HEK293T (cell line): ENCODE data around the gene WDR64.
A peak's percentile ranks its signal among the peaks of the same experiment; 100 is the strongest.

Source experiments
- CTCF ChIA-PET: fragments of 350-600 bp; formaldehyde crosslinking; extraction: SDS; loops from one replicate; lab custom pipeline; 2021; ENCODE audit warnings: antibody characterized with exemption, inconsistent platforms; lab: Yijun Ruan, JAX
- POLR2A ChIA-PET: fragments of 350-600 bp; formaldehyde crosslinking; extraction: SDS; loops from one replicate; lab custom pipeline; 2020; ENCODE audit warnings: antibody characterized with exemption, inconsistent platforms; lab: Yijun Ruan, JAX
- DNase-seq: peaks from one replicate; pipeline ENCODE4 v3.0.0; 2012; ENCODE audit warnings: mixed read lengths; ENCODE audit errors: extremely low spot score
- ARNT ChIP-seq: fragments of 450-650 bp; IDR thresholded peaks from 2 replicates; pipeline ENCODE4 v1.6.1; 2017; ENCODE audit warnings: mild to moderate bottlenecking
- BHLHE40 ChIP-seq: fragments of 450-650 bp; IDR thresholded peaks from 2 replicates; pipeline ENCODE4 v1.6.1; 2016; ENCODE audit warnings: mild to moderate bottlenecking, moderate library complexity, borderline replicate concordance
- CTBP1 ChIP-seq: fragments of 450-650 bp; IDR thresholded peaks from 2 replicates; pipeline ENCODE4 v1.6.1; 2016; ENCODE audit warnings: borderline replicate concordance
- ELF4 ChIP-seq: fragments of 450-650 bp; IDR thresholded peaks from 2 replicates; pipeline ENCODE4 v1.6.1; 2017; ENCODE audit warnings: antibody characterized with exemption
- FOXA1 ChIP-seq: fragments of 450-650 bp; IDR thresholded peaks from 2 replicates; pipeline ENCODE4 v1.6.1; 2016; ENCODE audit warnings: mild to moderate bottlenecking
- FOXK2 ChIP-seq: fragments of 450-650 bp; IDR thresholded peaks from 2 replicates; pipeline ENCODE4 v1.6.1; 2016; ENCODE audit warnings: mild to moderate bottlenecking
- FOXM1 ChIP-seq: fragments of 450-650 bp; IDR thresholded peaks from 2 replicates; pipeline ENCODE4 v1.6.1; 2017; ENCODE audit warnings: mild to moderate bottlenecking, borderline replicate concordance
- HDGF ChIP-seq: fragments of 450-650 bp; IDR thresholded peaks from 2 replicates; pipeline ENCODE4 v1.6.1; 2017; ENCODE audit warnings: antibody characterized with exemption, borderline replicate concordance
- L3MBTL2 ChIP-seq: fragments of 450-650 bp; conservative IDR thresholded peaks from 2 replicates; pipeline ENCODE4 v1.6.1; 2016; ENCODE audit warnings: mild to moderate bottlenecking
- LEF1 ChIP-seq: fragments of 450-650 bp; IDR thresholded peaks from 2 replicates; pipeline ENCODE4 v1.6.1; 2017; ENCODE audit warnings: mild to moderate bottlenecking, borderline replicate concordance
- NFRKB ChIP-seq: fragments of 450-650 bp; IDR thresholded peaks from 2 replicates; pipeline ENCODE4 v1.6.1; 2016; ENCODE audit warnings: mild to moderate bottlenecking, moderate library complexity
- SP1 ChIP-seq: fragments of 450-650 bp; IDR thresholded peaks from 2 replicates; pipeline ENCODE4 v1.6.1; 2017
- SUZ12 ChIP-seq: fragments of 450-650 bp; IDR thresholded peaks from 2 replicates; pipeline ENCODE4 v1.6.1; 2016; ENCODE audit warnings: mild to moderate bottlenecking
- TARDBP ChIP-seq: fragments of 450-650 bp; IDR thresholded peaks from 2 replicates; pipeline ENCODE4 v1.6.1; 2016
- ZNF384 ChIP-seq: fragments of 450-650 bp; IDR thresholded peaks from 2 replicates; pipeline ENCODE4 v1.6.1; 2016
- TF ChIP-seq, protein P1 (sequence below): fragments of 450-650 bp; IDR thresholded peaks from 2 replicates; pipeline ENCODE4 v1.6.1; 2016

Gene WDR64

DNA sequence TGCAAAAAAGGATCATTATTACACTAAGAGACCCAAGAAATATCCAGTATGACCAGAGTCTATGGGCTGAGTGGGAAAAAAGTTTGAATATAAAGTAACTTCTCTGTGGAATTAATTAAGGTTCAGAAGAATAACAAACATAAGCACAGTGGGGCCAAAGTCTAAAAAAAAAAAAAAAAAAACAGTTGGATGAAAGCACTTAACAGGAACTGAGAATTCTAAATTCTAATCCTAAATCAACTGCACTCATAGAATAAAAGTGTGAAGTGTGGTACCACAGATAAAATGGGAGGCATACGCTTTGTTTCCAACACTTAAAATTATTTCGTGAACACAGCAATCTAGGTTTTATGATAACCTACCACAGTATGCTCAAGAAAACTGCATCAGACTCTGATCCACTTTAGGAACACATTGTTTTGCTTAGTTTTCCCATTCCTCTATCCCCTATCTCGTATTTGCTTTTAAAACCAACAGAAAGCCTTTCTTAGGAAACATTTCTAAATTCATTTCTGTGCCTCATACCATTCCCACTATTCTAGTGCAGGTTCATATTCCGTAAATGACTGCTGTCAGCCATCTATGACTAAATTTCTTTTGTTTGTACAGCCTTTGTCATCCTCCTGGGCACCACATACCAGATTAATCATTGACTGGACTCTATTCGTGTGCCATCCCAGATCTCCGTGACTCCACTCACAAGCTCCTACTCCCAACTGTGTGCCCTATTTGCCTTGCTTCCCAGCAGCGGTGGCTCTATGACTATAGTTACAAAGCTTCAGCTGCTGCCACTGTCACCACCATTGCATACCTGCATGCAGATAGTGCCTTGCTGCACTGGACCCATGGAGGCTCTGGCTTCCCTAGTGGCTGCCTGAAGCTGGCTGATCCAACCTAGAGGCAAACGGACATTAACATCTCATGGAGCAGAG is 36.8 kb upstream of the WDR64 start:
- POLR2A ChIA-PET = interaction anchor here (0.7 kb wide), 1 partner anchor 232 kb away, joined by 4 read pairs; the partner anchor contains the start of gene EXO1
- no peak for TF ChIP-seq L3MBTL2
- TF ChIP-seq FOXK2 = no peak
- TF ChIP-seq SP1 = no peak
- no peak for TF ChIP-seq LEF1
- TF ChIP-seq FOXA1 = no peak
- no peak for TF ChIP-seq FOXM1
- TF ChIP-seq SUZ12 = no peak
- TF ChIP-seq BHLHE40 = no peak
- TF ChIP-seq, protein P1, sequence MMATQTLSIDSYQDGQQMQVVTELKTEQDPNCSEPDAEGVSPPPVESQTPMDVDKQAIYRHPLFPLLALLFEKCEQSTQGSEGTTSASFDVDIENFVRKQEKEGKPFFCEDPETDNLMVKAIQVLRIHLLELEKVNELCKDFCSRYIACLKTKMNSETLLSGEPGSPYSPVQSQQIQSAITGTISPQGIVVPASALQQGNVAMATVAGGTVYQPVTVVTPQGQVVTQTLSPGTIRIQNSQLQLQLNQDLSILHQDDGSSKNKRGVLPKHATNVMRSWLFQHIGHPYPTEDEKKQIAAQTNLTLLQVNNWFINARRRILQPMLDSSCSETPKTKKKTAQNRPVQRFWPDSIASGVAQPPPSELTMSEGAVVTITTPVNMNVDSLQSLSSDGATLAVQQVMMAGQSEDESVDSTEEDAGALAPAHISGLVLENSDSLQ = no peak
- TF ChIP-seq CTBP1 = no peak
- no peak for TF ChIP-seq NFRKB
- TF ChIP-seq TARDBP = no peak
- TF ChIP-seq HDGF = no peak
- no peak for TF ChIP-seq ELF4
- TF ChIP-seq ZNF384 = no peak
- TF ChIP-seq ARNT = no peak
- CTCF ChIA-PET = no interaction called here
- DNase-seq = no peak

DNA sequence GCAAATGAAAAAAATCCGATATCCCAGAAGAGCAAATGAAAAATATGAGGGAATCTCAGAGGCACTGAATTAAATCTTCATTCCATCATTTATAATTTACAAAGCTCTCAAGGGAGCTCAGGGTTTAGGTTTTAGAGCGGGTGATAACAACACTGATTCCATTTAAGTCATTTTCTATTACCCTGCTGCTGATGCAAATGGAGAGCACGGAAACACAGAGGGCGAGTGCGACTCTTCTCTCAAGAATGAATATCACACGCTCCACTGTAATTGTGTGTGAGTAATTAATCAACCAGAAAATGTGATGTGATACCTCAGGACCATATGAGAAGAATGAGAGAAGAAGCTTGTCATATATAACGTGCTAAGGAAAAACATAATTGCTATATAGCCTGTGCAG is 34.7 kb upstream of the WDR64 start:
- POLR2A ChIA-PET = no interaction called here
- CTCF ChIA-PET = interaction anchor here (1.6 kb wide), 1 partner anchor 10 kb away, joined by 8 read pairs; no protein-coding TSS in a partner anchor
- TF ChIP-seq NFRKB = no peak
- TF ChIP-seq ZNF384 = no peak
- TF ChIP-seq FOXA1 = no peak
- TF ChIP-seq SP1 = no peak
- TF ChIP-seq FOXM1 = no peak
- TF ChIP-seq CTBP1 = no peak
- TF ChIP-seq TARDBP = no peak
- DNase-seq = no peak

DNA sequence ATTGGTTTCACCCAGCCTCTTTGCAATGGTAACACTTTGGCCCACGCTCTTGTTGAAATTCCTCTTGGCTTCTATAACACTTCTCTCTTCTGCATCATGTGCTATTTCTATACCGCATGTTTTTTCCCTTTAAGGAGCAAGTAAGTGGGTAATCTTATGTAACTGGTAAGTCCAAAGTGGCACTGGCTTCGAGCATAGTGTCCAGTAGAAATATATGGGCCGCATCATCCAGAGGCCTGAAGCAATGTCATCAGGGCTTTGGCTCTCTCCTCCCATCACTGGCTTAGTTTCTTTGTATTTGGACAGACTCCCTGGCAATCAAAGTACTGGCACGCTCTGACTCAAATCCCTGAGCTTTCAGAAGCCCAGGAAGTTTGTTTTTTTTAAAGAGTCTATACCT is 29.4 kb upstream of the WDR64 start:
- POLR2A ChIA-PET = no interaction called here
- no peak for TF ChIP-seq L3MBTL2
- TF ChIP-seq SUZ12 = no peak
- no peak for TF ChIP-seq HDGF
- TF ChIP-seq SP1 = no peak
- TF ChIP-seq NFRKB = no peak
- TF ChIP-seq, protein P1 = no peak
- TF ChIP-seq FOXM1 = no peak
- TF ChIP-seq FOXA1 = no peak
- TF ChIP-seq ARNT = no peak
- no peak for TF ChIP-seq ZNF384
- TF ChIP-seq LEF1 = no peak
- TF ChIP-seq FOXK2 = no peak
- TF ChIP-seq BHLHE40 = no peak
- TF ChIP-seq TARDBP = no peak
- TF ChIP-seq ELF4 = no peak
- no peak for TF ChIP-seq CTBP1
- no peak for DNase-seq
- CTCF ChIA-PET = interaction anchor here (0.7 kb wide), 1 partner anchor 10 kb away, joined by 5 read pairs; no protein-coding TSS in a partner anchor

DNA sequence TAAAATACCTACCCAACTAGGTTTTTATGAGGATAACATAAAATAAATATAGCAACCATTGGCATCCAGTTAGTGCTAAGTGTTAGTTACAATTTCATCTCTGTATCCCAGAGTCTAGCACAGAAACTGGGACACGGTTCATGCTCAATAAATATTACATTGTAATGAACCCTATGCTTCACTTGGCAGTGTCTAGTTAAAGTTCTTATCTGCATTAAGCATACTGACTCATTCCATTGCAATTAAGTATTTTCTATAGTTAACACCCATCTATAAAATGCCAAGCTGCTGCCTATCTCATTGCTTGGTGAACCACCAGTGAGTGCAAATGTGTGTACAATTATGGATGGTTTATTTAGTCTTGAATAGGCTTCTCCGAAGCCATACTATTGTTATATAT is 27.1 kb upstream of the WDR64 start:
- DNase-seq = no peak
- ChIA-PET POLR2A (no interaction called here), CTCF (interaction anchor here (0.8 kb wide), 1 partner anchor 9 kb away, joined by 4 read pairs; no protein-coding TSS in a partner anchor)
- no peak for TF ChIP-seq CTBP1
- no peak for TF ChIP-seq SUZ12
- TF ChIP-seq ZNF384 = no peak
- no peak for TF ChIP-seq FOXM1
- no peak for TF ChIP-seq BHLHE40
- TF ChIP-seq FOXK2 = no peak
- TF ChIP-seq, protein P1 = no peak
- no peak for TF ChIP-seq SP1
- no peak for TF ChIP-seq L3MBTL2
- TF ChIP-seq NFRKB = no peak
- TF ChIP-seq LEF1 = no peak
- no peak for TF ChIP-seq ARNT
- no peak for TF ChIP-seq ELF4
- TF ChIP-seq FOXA1 = no peak
- no peak for TF ChIP-seq TARDBP

DNA sequence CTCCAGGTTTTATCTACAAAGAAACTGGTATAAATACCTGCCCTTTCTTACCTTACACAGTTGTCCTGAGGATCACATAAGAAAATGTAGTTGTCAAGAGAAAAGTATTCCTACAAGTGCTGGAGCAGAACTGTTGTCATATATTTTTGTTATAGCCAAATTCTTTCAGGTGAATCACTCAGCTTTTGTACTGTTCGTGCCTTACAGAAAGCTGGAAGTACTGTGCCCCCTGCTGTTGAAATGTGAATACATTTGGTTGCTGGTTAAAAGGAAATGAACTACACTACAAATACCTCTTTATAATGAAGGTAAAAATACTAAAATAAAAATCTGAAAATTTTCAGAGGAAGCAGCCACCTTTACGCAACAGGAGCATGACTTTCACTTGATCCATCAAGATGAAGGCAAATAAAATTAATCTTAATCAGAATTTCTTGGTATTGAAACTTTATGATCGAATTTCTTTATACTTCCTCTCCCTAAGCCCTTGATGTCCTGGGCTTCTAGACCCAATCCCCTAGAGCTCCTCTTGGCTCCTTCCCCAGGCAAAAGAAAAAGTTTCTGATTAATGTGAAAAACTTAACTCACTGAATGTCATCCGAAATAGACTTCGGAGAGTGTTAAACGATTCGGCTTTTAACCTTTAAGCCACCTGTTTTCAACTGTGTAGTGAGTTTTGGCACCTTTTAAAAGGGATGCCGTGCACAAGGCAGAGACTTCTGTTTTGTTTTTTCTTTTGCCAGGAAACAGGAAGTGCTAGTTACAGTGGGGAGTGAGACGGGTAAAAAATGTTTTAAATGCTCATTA is 24.4 kb upstream of the WDR64 start:
- CTCF ChIA-PET = interaction anchor here (0.6 to 1.5 kb wide), 9 partner anchors 8 to 358 kb away, joined by 3 to 8 read pairs (median 4); partner anchors contain the start of genes CHML and OPN3
- POLR2A ChIA-PET = interaction anchor here (1.0 to 1.3 kb wide), 2 partner anchors 220 to 222 kb away, joined by 3 to 5 read pairs; partner anchors contain the start of gene EXO1
- TF ChIP-seq HDGF (no peak), SUZ12 (no peak)
- TF ChIP-seq, protein P1 = no peak
- DNase-seq = peak; percentile 51
